HepG2 (cell line): Measurements from ENCODE around the gene SAMD15. TPM values are rescaled to one million over a fixed set of nuclear protein-coding genes. Genes with fewer than 3 reads are reported as not detected.

Source experiments
- ATAC-seq: fragments of 200-7000 bp; cut with Tn5 transposase; 3 replicates; pipeline ENCODE4 v1.9.1; 2020; ENCODE audit warnings: mild to moderate bottlenecking, moderate library complexity
- BruUV-seq: library from RNA; stranded (reverse); fragments of 400-500 nt; replicated peaks from 2 replicates; lab custom pipeline; 2021; lab: Mats Ljungman, UMichigan
- CTCF ChIA-PET: fragments of 300-600 bp; formaldehyde crosslinking; extraction: SDS; loops from one replicate; lab custom pipeline; 2021; ENCODE audit warnings: low total read pairs, inconsistent platforms, low intra/inter-chr PET ratio; lab: Yijun Ruan, JAX
- POLR2A ChIA-PET: fragments of 350-600 bp; sonication (Branson Sonifier 250); formaldehyde crosslinking; loops from one replicate; lab custom pipeline; 2020; ENCODE audit warnings: antibody characterized with exemption, inconsistent platforms; lab: Yijun Ruan, JAX
- DNase-seq: peaks from one replicate; pipeline ENCODE4 v3.0.0-alpha.2; 2015; ENCODE audit warnings: low spot score
- FAIRE-seq: peaks from 3 replicates; lab custom pipeline; 2011; peaks lifted over from hg19 to GRCh38; lab: Jason Lieb, UNC
- H2AFZ ChIP-seq: one replicate; pipeline ENCODE4 v1.6.1; 2011; ENCODE audit warnings: low read length, inconsistent platforms
- H3K27ac ChIP-seq: fragments of 300-600 bp; 3 replicates; pipeline ENCODE4 v1.8.0; 2011; ENCODE audit warnings: mixed run types, mild to moderate bottlenecking, mixed read lengths, low read length, inconsistent platforms; ENCODE audit not compliant: insufficient read depth; ENCODE audit errors: extremely low read length
- H3K27me3 ChIP-seq, 2 experiments: fragments of 200-600 bp in 1 of 2; 2 replicates in 1 of 2; 3 replicates in 1 of 2; pipeline versions ENCODE4 v1.6.0 to v1.8.0; 2011; ENCODE audit warnings: low read length in 2 of 2, mild to moderate bottlenecking in 2 of 2, moderate library complexity in 2 of 2, inconsistent platforms in 1 of 2; ENCODE audit not compliant: insufficient read depth in 2 of 2, control insufficient read depth in 1 of 2
- H3K36me3 ChIP-seq, 2 experiments: fragments of 200-600 bp in 1 of 2; replicated peaks in 1 of 2; 2 replicates in 1 of 2; 3 replicates in 1 of 2; pipeline versions ENCODE4 v1.5.1 to v1.8.0; 2011; ENCODE audit warnings: low read length in 2 of 2, inconsistent platforms in 1 of 2; ENCODE audit not compliant: insufficient read depth in 2 of 2, control insufficient read depth in 1 of 2
- H3K4me1 ChIP-seq: 2 replicates; pipeline ENCODE4 v1.5.1; 2012; ENCODE audit warnings: low read length, inconsistent platforms; ENCODE audit not compliant: insufficient read depth
- H3K4me2 ChIP-seq: 2 replicates; pipeline ENCODE4 v1.6.0; 2011; ENCODE audit warnings: low read depth, low read length, inconsistent platforms
- H3K4me3 ChIP-seq, 3 experiments: fragments of 200-600 bp in 1 of 3; sonication (generic), shearing (Covaris generic) in 1 of 3; replicated peaks in 1 of 3; 2 replicates each; pipeline ENCODE4 v1.5.1; 2011 to 2016; ENCODE audit warnings: low read length in 3 of 3, inconsistent platforms in 2 of 3, low read depth in 2 of 3, mild to moderate bottlenecking in 2 of 3, control low read depth in 1 of 3, mixed read lengths in 1 of 3; ENCODE audit not compliant: insufficient read depth in 1 of 3
- H3K79me2 ChIP-seq: one replicate; pipeline ENCODE4 v1.6.1; 2011; ENCODE audit warnings: low read length, inconsistent platforms; ENCODE audit not compliant: insufficient read depth
- H3K9ac ChIP-seq: 2 replicates; pipeline ENCODE4 v1.6.0; 2011; ENCODE audit warnings: mild to moderate bottlenecking, low read depth, low read length, inconsistent platforms; ENCODE audit not compliant: insufficient read depth
- H3K9me3 ChIP-seq: 2 replicates; pipeline ENCODE4 v1.5.1; 2012; ENCODE audit warnings: mild to moderate bottlenecking, low read length
- H4K20me1 ChIP-seq: 2 replicates; pipeline ENCODE4 v1.6.0; 2011; ENCODE audit warnings: inconsistent platforms, mild to moderate bottlenecking, low read length, moderate library complexity; ENCODE audit not compliant: insufficient read depth
- AKNA ChIP-seq: sonication (generic); formaldehyde crosslinking; IDR thresholded peaks from 2 replicates; pipeline ENCODE4 v1.4.0; 2020; ENCODE audit warnings: missing genetic modification reagents, borderline replicate concordance
- FOXK1 ChIP-seq: sonication (generic); formaldehyde crosslinking; IDR thresholded peaks from 2 replicates; pipeline ENCODE4 v1.4.0; 2020; ENCODE audit warnings: low read depth, missing genetic modification reagents, borderline replicate concordance
- JUNB ChIP-seq: sonication (generic); formaldehyde crosslinking; IDR thresholded peaks from 2 replicates; pipeline ENCODE4 v1.8.0; 2022; ENCODE audit warnings: missing genetic modification reagents, mild to moderate bottlenecking, borderline replicate concordance
- KDM5B ChIP-seq: sonication (generic); formaldehyde crosslinking; IDR thresholded peaks from 2 replicates; pipeline ENCODE4 v1.4.0; 2020; ENCODE audit warnings: missing genetic modification reagents, mild to moderate bottlenecking, borderline replicate concordance
- MEF2D ChIP-seq: sonication (generic); formaldehyde crosslinking; IDR thresholded peaks from 2 replicates; pipeline ENCODE4 v1.5.1; 2020; ENCODE audit warnings: mild to moderate bottlenecking, missing genetic modification reagents
- MTA1 ChIP-seq: sonication (generic); formaldehyde crosslinking; IDR thresholded peaks from 2 replicates; pipeline ENCODE4 v1.4.0; 2020; ENCODE audit warnings: missing genetic modification reagents, mild to moderate bottlenecking, borderline replicate concordance
- NFKBIZ ChIP-seq: IDR thresholded peaks from 2 replicates; pipeline ENCODE4 v1.6.1; 2018; ENCODE audit warnings: missing genetic modification reagents, missing compliant biosample characterization
- POGZ ChIP-seq: sonication (generic); formaldehyde crosslinking; IDR thresholded peaks from 2 replicates; pipeline ENCODE4 v1.4.0; 2020; ENCODE audit warnings: mild to moderate bottlenecking, missing genetic modification reagents
- REPIN1 ChIP-seq: sonication (generic); formaldehyde crosslinking; IDR thresholded peaks from 2 replicates; pipeline ENCODE4 v1.8.0; 2022; ENCODE audit warnings: missing genetic modification reagents, low read depth, mild to moderate bottlenecking, borderline replicate concordance
- SALL2 ChIP-seq: sonication (generic); formaldehyde crosslinking; IDR thresholded peaks from 2 replicates; pipeline ENCODE4 v1.8.1; 2023; ENCODE audit warnings: mild to moderate bottlenecking, missing genetic modification reagents, inconsistent platforms
- SETDB1 ChIP-seq: sonication (generic); formaldehyde crosslinking; IDR thresholded peaks from 2 replicates; pipeline ENCODE4 v1.5.1; 2020; ENCODE audit warnings: missing genetic modification reagents, mild to moderate bottlenecking, borderline replicate concordance
- SYNCRIP ChIP-seq: fragments of 200-400 bp; formaldehyde crosslinking; IDR thresholded peaks from 2 replicates; pipeline ENCODE4 v1.6.1; 2018; ENCODE audit warnings: mild to moderate bottlenecking, low read depth, low read length; ENCODE audit not compliant: insufficient read depth
- ZC3H4 ChIP-seq: sonication (generic); formaldehyde crosslinking; IDR thresholded peaks from 2 replicates; pipeline ENCODE4 v1.4.0; 2020; ENCODE audit warnings: missing genetic modification reagents, borderline replicate concordance
- ZNF138 ChIP-seq: sonication (generic); formaldehyde crosslinking; IDR thresholded peaks from 2 replicates; pipeline ENCODE4 v1.5.0; 2020; ENCODE audit warnings: mild to moderate bottlenecking, low read depth, missing genetic modification reagents
- ZNF207 ChIP-seq: fragments of 450-650 bp; IDR thresholded peaks from 2 replicates; pipeline ENCODE4 v1.6.1; 2016; ENCODE audit warnings: antibody characterized with exemption, borderline replicate concordance
- ZNF280B ChIP-seq: sonication (generic); formaldehyde crosslinking; IDR thresholded peaks from 2 replicates; pipeline ENCODE4 v1.5.0; 2020; ENCODE audit warnings: missing genetic modification reagents, mild to moderate bottlenecking, borderline replicate concordance
- ZNF317 ChIP-seq: sonication (generic); formaldehyde crosslinking; IDR thresholded peaks from 2 replicates; pipeline ENCODE4 v1.5.0; 2020; ENCODE audit warnings: mild to moderate bottlenecking, missing genetic modification reagents
- ZNF672 ChIP-seq: sonication (generic); formaldehyde crosslinking; IDR thresholded peaks from 2 replicates; pipeline ENCODE4 v1.8.1; 2022; ENCODE audit warnings: missing genetic modification reagents
- WGBS: methylation state at CpG from one replicate; pipeline ENCODE4 v1.1.6; 2017; ENCODE audit warnings: low lambda C conversion rate; 5-methylcytosine and 5-hydroxymethylcytosine counted together
- in situ Hi-C: cut with HindIII; loops from 2 replicates; pipeline ENCODE4 v1.10.0; 2017; ENCODE audit warnings: low pct_unique_long_range_greater_than_20kb; ENCODE audit not compliant: extremely low pct_ligation_motif_present
- intact Hi-C: fragments of 100-400 bp; cut with micrococcal nuclease; formaldehyde crosslinking; loops from one replicate; pipeline ENCODE4 v1.10.0; 2022; ENCODE audit not compliant: unreplicated experiment
- polyA plus RNA-seq, 8 experiments: library from polyadenylated mRNA; depleted of rRNA in 3 of 8; stranded (reverse) in 7 of 8; unstranded in 1 of 8; fragments of >200 nt; fragmentation: Illumina TruSeq in 4 of 8; extraction: Trizol in 4 of 8; gene quantifications; 2 replicates each; pipeline versions ENCODE4 v1.2.1 to v1.2.3, GENCODE V29; 2011 to 2016; ENCODE audit warnings: low read depth in 4 of 8, missing spikeins in 1 of 8, mixed read lengths in 1 of 8; ENCODE audit not compliant: insufficient read depth in 1 of 8
- total RNA-seq, 5 experiments: library from RNA; depleted of rRNA; stranded (reverse); fragments of >200 nt; fragmentation: Illumina TruSeq; extraction: Trizol; gene quantifications; 2 replicates each; pipeline ENCODE4 v1.2.3, GENCODE V29; 2016; ENCODE audit warnings: low read depth in 1 of 5

The SAMD15 gene
- total and polyA plus RNA-seq, 2 of the 13 experiments (the other 11 are each of a cell fraction or from before 2014, with no cell fraction given): 0.09 to 1.3 TPM

- TF ChIP-seq AKNA (CRISPR knock-in tag) (no peak), SYNCRIP (no peak), ZC3H4 (CRISPR knock-in tag) (no peak)
- TF ChIP-seq, all 625 proteins: peak for 0
These were observed 34.3 kb upstream of the SAMD15 start (continued) for GRCh38 chr14:77342726-77343397.

- intact Hi-C loops (no loop called here), in situ Hi-C loops (no loop called here)
- no peak for DNase-seq
- no peak for FAIRE-seq
- ATAC-seq: no peak
- H3K4me3 ChIP-seq: no peak overlapping the region
- H3K27me3 ChIP-seq: no peaks in the 10 kb centered on the region
- no peak overlapping the region for H2AFZ ChIP-seq
- no peaks in the 10 kb centered on the region for H3K9me3 ChIP-seq
- no TSS peak for BruUV-seq
- H3K79me2 ChIP-seq: no peaks in the 10 kb centered on the region
- ChIA-PET CTCF (no interaction called here), POLR2A (no interaction called here)
- peaks cover 6 to 23% of the 10 kb centered on the region in 2 experiments for H3K36me3 ChIP-seq
- no peak overlapping the region for H3K27ac ChIP-seq
- no peak overlapping the region for H3K4me2 ChIP-seq
- no peaks in the 10 kb centered on the region for H4K20me1 ChIP-seq
- 95% methylated on average over 2 of the region's 2 CpGs for WGBS
- no peak overlapping the region for H3K9ac ChIP-seq
- peaks cover 20% of the 10 kb centered on the region for H3K4me1 ChIP-seq
- TF ChIP-seq ZNF280B (CRISPR knock-in tag): no peak
- no peak for TF ChIP-seq SETDB1 (CRISPR knock-in tag)
- no peak for TF ChIP-seq ZNF317 (CRISPR knock-in tag)
- TF ChIP-seq REPIN1: no peak
- TF ChIP-seq JUNB (CRISPR knock-in tag): no peak
- no peak for TF ChIP-seq NFKBIZ (CRISPR knock-in tag)
- no peak for TF ChIP-seq SALL2 (CRISPR knock-in tag)
- TF ChIP-seq MTA1: no peak
- TF ChIP-seq ZNF672 (CRISPR knock-in tag): no peak
- no peak for TF ChIP-seq ZNF138 (CRISPR knock-in tag)
- TF ChIP-seq FOXK1 (CRISPR knock-in tag): no peak
- TF ChIP-seq KDM5B (CRISPR knock-in tag): no peak
- TF ChIP-seq ZNF207: no peak
- no peak for TF ChIP-seq MEF2D (CRISPR knock-in tag)
- no peak for TF ChIP-seq POGZ (CRISPR knock-in tag)
These were observed 33.5 kb upstream of the SAMD15 start for GRCh38 chr14:77343662-77344061.
